ENCODE measurements around the gene SMS.

- TF ChIP-seq CTCF (IDR thresholded peaks at IDR 0.05): no peak
- no peak for TF ChIP-seq POLR2A (IDR thresholded peaks at IDR 0.05)
These were observed 7.4 kb upstream of the SMS start for GRCh38 chrX:21933077-21933476.
